ENCODE data around the gene CT45A9.
"Not testable (repeated sequence)": the region's sequence is repeated elsewhere in the genome, so short reads cannot be mapped to it uniquely, and the experiment has no call there.

- TF ChIP-seq CTCF (IDR thresholded peaks at IDR 0.05; ENCODE audit: low read depth, low read length, missing input control); GABPA (IDR thresholded peaks at IDR 0.05 in 1 of 2, conservative IDR thresholded peaks at IDR 0.05 in 1 of 2); REST (IDR thresholded peaks at IDR 0.05); MAX (IDR thresholded peaks at IDR 0.05); FOXA1 (IDR thresholded peaks at IDR 0.05); YY1 (IDR thresholded peaks at IDR 0.05); ZBTB33 (IDR thresholded peaks at IDR 0.05); HNF4G (IDR thresholded peaks at IDR 0.05); TAF1 (conservative IDR thresholded peaks at IDR 0.05); JUND (IDR thresholded peaks at IDR 0.05); RAD21 (IDR thresholded peaks at IDR 0.05); EGR1 (IDR thresholded peaks at IDR 0.05; ENCODE audit: low read depth in 2 of 2): not testable (repeated sequence)
These were observed 16.6 kb upstream of the CT45A9 start for GRCh38 chrX:135888230-135888629.
